OCI-LY1 (cell line): ENCODE results near the gene CDH23.

ENCODE experiments used
- EZH2 ChIP-seq: fragments of 200-600 bp; sonication (generic), shearing (Covaris generic); IDR thresholded peaks from 2 replicates; pipeline ENCODE4 v1.8.0; 2017; ENCODE audit warnings: borderline replicate concordance, mixed run types, mild to moderate bottlenecking, antibody characterized with exemption, low read length, moderate library complexity, mixed read lengths
- TF ChIP-seq, protein P1 (sequence below): fragments of 200-600 bp; sonication (generic), shearing (Covaris generic); IDR thresholded peaks from 2 replicates; pipeline ENCODE4 v1.5.1; 2017; ENCODE audit warnings: mild to moderate bottlenecking, antibody characterized with exemption, low read length, moderate library complexity, mixed read lengths

DNA sequence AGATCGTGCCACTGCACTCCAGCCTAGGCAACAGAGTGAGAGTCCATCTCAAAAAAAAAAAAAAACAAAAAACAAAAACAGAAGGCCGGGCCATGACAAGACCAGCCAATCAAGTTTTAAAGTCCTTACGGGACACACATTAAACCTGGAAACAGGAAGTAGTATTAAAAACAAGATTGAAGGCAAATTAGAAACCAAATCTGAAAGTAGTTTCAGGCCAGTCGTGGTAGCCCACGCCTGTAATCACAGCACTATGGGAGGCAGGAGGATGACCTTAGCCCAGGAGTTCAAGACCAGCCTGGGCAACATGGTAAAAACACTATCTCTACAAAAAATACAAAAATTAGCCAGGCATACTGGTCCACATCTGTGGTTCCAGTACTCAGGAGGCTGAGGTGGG is 436.2 kb downstream of the CDH23 start:
- TF ChIP-seq EZH2, result no peak
- TF ChIP-seq, protein P1, sequence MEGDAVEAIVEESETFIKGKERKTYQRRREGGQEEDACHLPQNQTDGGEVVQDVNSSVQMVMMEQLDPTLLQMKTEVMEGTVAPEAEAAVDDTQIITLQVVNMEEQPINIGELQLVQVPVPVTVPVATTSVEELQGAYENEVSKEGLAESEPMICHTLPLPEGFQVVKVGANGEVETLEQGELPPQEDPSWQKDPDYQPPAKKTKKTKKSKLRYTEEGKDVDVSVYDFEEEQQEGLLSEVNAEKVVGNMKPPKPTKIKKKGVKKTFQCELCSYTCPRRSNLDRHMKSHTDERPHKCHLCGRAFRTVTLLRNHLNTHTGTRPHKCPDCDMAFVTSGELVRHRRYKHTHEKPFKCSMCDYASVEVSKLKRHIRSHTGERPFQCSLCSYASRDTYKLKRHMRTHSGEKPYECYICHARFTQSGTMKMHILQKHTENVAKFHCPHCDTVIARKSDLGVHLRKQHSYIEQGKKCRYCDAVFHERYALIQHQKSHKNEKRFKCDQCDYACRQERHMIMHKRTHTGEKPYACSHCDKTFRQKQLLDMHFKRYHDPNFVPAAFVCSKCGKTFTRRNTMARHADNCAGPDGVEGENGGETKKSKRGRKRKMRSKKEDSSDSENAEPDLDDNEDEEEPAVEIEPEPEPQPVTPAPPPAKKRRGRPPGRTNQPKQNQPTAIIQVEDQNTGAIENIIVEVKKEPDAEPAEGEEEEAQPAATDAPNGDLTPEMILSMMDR, result no peak
